BLaER1 treated with 17β-estradiol and CSF1 and Interleukin-3, amounts not matched to agents 10 nM and 100 nM (cell line): ENCODE results near the gene MBIP.
A peak's percentile ranks its signal among the peaks of the same experiment; 100 is the strongest.

Experiments
- H3K27ac ChIP-seq, 11 experiments: shearing (Covaris generic); formaldehyde crosslinking; 2 replicates each; pipeline ENCODE4 v1.8.1; 2022
- H3K27me3 ChIP-seq, 11 experiments: shearing (Covaris generic); formaldehyde crosslinking; 2 replicates each; pipeline ENCODE4 v1.8.1; 2022
- H3K36me3 ChIP-seq, 11 experiments: shearing (Covaris generic); formaldehyde crosslinking; 2 replicates each; pipeline ENCODE4 v1.8.1; 2022
- H3K4me1 ChIP-seq, 10 experiments: shearing (Covaris generic); formaldehyde crosslinking; 2 replicates each; pipeline ENCODE4 v1.8.1; 2022
- H3K4me2 ChIP-seq, 11 experiments: shearing (Covaris generic); formaldehyde crosslinking; 2 replicates each; pipeline ENCODE4 v1.8.1; 2022
- H3K4me3 ChIP-seq, 10 experiments: shearing (Covaris generic); formaldehyde crosslinking; 2 replicates each; pipeline ENCODE4 v1.8.1; 2022
- H3K9ac ChIP-seq, 11 experiments: shearing (Covaris generic); formaldehyde crosslinking; 2 replicates each; pipeline ENCODE4 v1.8.1; 2022
- H3K9me3 ChIP-seq, 11 experiments: shearing (Covaris generic); formaldehyde crosslinking; replicated peaks in 1 of 11; 2 replicates each; pipeline ENCODE4 v1.8.1; 2022
- H4K20me1 ChIP-seq, 11 experiments: shearing (Covaris generic); formaldehyde crosslinking; 2 replicates each; pipeline ENCODE4 v1.8.1; 2022
- Cebpa-rat ChIP-seq, 11 experiments: shearing (Covaris generic); IDR thresholded peaks; 2 replicates each; pipeline ENCODE4 v1.8.1; 2022

Gene MBIP

DNA sequence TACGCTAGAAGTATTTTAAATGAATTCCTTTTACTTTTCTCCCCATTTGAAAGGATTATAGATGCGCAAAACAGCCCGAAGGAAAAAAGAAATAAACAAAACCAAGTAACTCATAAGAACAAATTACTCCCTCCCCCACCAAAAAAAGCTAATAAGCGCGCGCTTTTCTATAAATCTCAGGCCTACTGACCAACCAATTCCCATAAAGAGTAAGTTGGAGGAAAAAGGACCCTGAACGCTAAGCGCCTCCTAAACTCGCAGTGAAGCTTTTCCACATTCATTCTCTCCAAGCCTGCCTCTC is 588 bp downstream of the MBIP start:
- peak overlapping the region; percentile 80 to 92 (median 86) for H3K27ac ChIP-seq
- TF ChIP-seq Cebpa-rat (IDR thresholded peaks at IDR 0.05): no peak
- H3K9me3 ChIP-seq: no peaks in the 10 kb centered on the region
- H4K20me1 ChIP-seq: peaks cover 0 to 20% (median 0%) of the 10 kb centered on the region in 11 experiments; a peak in 6 of 22 replicates
- peak overlapping the region; percentile 86 to 96 (median 91) for H3K9ac ChIP-seq
- peak overlapping the region; percentile 85 to 100 (median 95) for H3K4me3 ChIP-seq
- H3K36me3 ChIP-seq: peaks cover 0 to 7% (median 0%) of the 10 kb centered on the region in 11 experiments; a peak in 4 of 22 replicates
- H3K4me2 ChIP-seq: peak overlapping the region; percentile 71 to 93 (median 81)
- no peaks in the 10 kb centered on the region for H3K27me3 ChIP-seq
- peaks cover 0 to 41% (median 16%) of the 10 kb centered on the region in 10 experiments; a peak in 15 of 20 replicates for H3K4me1 ChIP-seq

DNA sequence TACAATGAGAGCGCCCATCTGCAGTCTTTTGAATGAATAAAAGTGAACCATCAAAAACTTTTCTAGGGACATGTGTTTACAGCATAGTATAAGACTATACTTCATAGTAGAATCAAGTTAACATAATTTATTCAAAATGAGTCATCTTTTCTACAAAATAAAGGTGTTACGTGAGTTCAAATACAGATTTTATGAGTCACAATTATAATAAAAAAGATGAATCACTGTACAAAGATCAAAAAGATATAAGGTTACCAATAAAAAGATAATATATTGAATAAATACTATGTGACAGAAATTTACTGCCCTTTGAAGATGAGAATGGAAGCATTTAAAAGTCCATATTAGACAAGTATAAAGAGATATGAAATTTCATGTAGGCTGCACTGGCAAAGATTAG is 2.8 kb downstream of the MBIP start:
- peaks cover 0 to 20% (median 0%) of the 10 kb centered on the region in 11 experiments; a peak in 6 of 22 replicates for H4K20me1 ChIP-seq
- no peak overlapping the region for H3K27ac ChIP-seq
- peaks cover 0 to 53% (median 16%) of the 10 kb centered on the region in 10 experiments; a peak in 15 of 20 replicates for H3K4me1 ChIP-seq
- no peak overlapping the region; a peak in 1 of 22 replicates for H3K9ac ChIP-seq
- H3K4me2 ChIP-seq: peak overlapping the region in 4 of 11 experiments; percentile 33 to 92 (median 80); a peak in 5 of 22 replicates
- TF ChIP-seq Cebpa-rat (IDR thresholded peaks at IDR 0.05): no peak
- H3K27me3 ChIP-seq: no peaks in the 10 kb centered on the region
- H3K9me3 ChIP-seq: no peaks in the 10 kb centered on the region
- H3K36me3 ChIP-seq: peaks cover 8 to 22% (median 15%) of the 10 kb centered on the region in 11 experiments; a peak in 18 of 22 replicates
- no peak overlapping the region for H3K4me3 ChIP-seq

DNA sequence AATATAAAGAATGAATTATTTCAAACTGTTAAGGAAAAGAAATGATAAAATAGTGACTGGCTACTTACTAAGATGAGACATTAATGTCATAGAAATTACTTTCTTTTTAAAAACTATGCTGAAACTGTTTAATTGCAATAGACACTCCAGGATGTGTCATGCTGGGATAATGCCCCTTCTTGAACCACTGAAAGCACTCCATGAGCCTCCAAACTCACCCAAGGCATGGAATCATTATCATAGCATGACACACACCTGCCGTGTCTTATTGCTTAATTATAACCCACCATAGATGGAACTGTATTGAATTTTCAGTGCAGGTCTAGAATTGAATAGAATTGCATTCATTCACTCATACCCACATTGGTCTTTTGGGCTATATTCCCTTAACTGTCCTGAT is 4.3 kb downstream of the MBIP start:
- H3K36me3 ChIP-seq: peaks cover 16 to 33% (median 25%) of the 10 kb centered on the region in 11 experiments
- peaks cover 0 to 53% (median 16%) of the 10 kb centered on the region in 10 experiments; a peak in 15 of 20 replicates for H3K4me1 ChIP-seq
- no peak overlapping the region for H3K4me3 ChIP-seq
- no peak for TF ChIP-seq Cebpa-rat (IDR thresholded peaks at IDR 0.05)
- no peak overlapping the region for H3K4me2 ChIP-seq
- H4K20me1 ChIP-seq: peaks cover 0 to 20% (median 0%) of the 10 kb centered on the region in 11 experiments; a peak in 6 of 22 replicates
- H3K27ac ChIP-seq: no peak overlapping the region
- H3K27me3 ChIP-seq: no peaks in the 10 kb centered on the region
- H3K9ac ChIP-seq: no peak overlapping the region
- H3K9me3 ChIP-seq: no peaks in the 10 kb centered on the region

DNA sequence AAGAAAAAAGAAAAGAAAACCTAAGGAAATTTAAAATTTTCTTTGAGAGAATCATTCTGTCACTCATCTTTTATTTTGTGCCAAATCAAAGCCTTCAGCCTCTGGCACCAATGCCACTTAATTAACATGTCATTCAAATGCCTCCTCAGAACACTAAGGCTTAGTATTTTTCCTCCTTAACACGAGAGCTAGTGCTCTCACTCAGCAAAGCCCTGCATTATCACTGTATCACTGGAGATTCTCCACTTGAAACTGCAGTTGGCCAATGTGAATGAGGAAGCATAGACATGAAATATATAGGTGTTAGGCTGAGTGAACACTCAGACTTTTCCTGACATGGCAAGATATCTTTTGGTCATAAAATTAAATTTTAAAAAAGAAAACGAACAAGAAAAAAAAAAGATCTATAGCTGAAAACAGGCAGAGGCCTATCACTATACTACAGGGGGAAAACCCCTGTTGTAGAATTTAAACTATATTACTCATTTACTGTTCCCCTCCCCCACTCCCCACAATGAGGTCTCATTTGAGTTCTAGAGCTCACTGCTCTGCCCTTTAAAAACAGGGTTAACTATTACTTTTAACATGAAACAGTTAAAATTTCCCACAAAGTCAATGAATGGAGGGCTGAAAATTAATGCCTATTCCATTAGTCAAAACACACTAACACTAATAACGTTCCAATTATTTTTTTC is 5.1 kb downstream of the MBIP start:
- H3K9me3 ChIP-seq: no peaks in the 10 kb centered on the region
- no peak for TF ChIP-seq Cebpa-rat (IDR thresholded peaks at IDR 0.05)
- H3K4me1 ChIP-seq: peaks cover 0 to 53% (median 16%) of the 10 kb centered on the region in 10 experiments; a peak in 15 of 20 replicates
- peak overlapping the region in 3 of 11 experiments; percentile 4 to 45 (median 19); a peak in 4 of 22 replicates for H3K4me2 ChIP-seq
- H3K27me3 ChIP-seq: no peaks in the 10 kb centered on the region
- no peak overlapping the region for H3K9ac ChIP-seq
- peaks cover 24 to 42% (median 33%) of the 10 kb centered on the region in 11 experiments for H3K36me3 ChIP-seq
- H3K4me3 ChIP-seq: no peak overlapping the region
- H3K27ac ChIP-seq: no peak overlapping the region
- H4K20me1 ChIP-seq: peaks cover 0 to 20% (median 0%) of the 10 kb centered on the region in 11 experiments; a peak in 6 of 22 replicates

DNA sequence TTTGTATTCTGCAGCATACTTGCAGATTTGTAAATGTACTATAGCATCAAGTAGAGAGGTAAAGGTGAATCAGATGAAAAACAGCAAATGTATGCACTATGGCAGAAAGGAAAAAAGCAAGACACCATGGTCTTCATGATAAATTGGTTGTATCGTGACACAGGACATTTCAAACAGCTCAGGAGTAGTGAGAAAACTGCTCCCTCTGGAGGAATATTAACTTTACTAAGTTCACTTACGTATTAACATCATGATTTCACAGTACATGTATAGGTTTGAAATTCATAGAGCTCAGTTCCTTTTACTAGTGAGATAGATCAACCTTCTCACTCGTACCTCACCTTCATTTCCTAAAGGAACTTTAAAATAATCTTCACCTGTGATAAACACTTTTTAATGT is 6.5 kb downstream of the MBIP start:
- peaks cover 0 to 20% (median 0%) of the 10 kb centered on the region in 11 experiments; a peak in 6 of 22 replicates for H4K20me1 ChIP-seq
- H3K27me3 ChIP-seq: no peaks in the 10 kb centered on the region
- H3K36me3 ChIP-seq: peaks cover 38 to 56% (median 47%) of the 10 kb centered on the region in 11 experiments
- H3K4me2 ChIP-seq: no peak overlapping the region
- H3K4me1 ChIP-seq: peaks cover 0 to 47% (median 9%) of the 10 kb centered on the region in 10 experiments; a peak in 15 of 20 replicates
- H3K4me3 ChIP-seq: no peak overlapping the region
- H3K9me3 ChIP-seq: no peaks in the 10 kb centered on the region
- no peak overlapping the region for H3K27ac ChIP-seq
- H3K9ac ChIP-seq: no peak overlapping the region
- no peak for TF ChIP-seq Cebpa-rat (IDR thresholded peaks at IDR 0.05)

DNA sequence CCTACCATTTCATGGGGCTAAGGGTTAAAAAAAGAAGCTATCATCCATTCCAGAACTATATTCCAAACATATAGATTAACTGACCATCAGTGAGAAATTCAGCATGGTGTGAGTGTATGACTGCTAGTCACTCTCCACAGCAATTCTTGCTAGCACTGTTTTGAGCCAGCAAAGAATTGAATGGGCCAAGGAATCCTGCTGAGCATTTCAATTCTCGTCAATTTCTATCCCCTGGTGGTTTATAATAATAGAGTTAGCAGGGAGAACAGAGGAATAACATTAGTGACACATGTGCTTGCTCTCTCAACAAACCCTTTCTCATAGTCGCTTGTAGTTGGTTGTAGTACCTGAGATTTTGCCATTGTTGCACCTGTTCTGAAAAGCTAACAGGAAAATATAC is 7.2 kb downstream of the MBIP start:
- Histone ChIP-seq H3K4me2 (no peak overlapping the region), H3K4me3 (no peak overlapping the region), H3K9ac (no peak overlapping the region), H3K27ac (no peak overlapping the region), H3K27me3 (no peaks in the 10 kb centered on the region), H3K9me3 (no peaks in the 10 kb centered on the region), H4K20me1 (peaks cover 0 to 20% (median 0%) of the 10 kb centered on the region in 11 experiments; a peak in 5 of 22 replicates), H3K4me1 (peaks cover 0 to 40% (median 2%) of the 10 kb centered on the region in 10 experiments; a peak in 11 of 20 replicates), H3K36me3 (peaks cover 45 to 63% (median 54%) of the 10 kb centered on the region in 11 experiments)
- no peak for TF ChIP-seq Cebpa-rat (IDR thresholded peaks at IDR 0.05)

DNA sequence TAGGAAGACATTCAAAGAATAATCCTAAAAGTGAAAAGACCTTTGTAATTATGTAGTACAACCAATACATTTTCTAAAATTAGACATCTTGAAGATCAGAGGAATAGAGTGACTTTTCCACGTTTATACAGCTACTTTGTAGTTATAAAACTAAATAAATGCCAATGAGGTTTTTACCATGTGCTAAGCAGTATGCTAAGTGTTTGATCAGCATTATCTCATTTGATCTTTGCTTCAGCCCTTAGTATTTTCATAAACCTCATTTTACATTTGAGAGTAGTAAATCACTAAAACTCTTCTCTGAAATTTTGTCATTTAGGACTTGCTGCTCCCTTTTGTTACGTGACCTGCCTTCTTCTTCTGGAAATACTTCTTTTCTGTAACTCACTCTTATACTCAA is 13.6 kb downstream of the MBIP start:
- TF ChIP-seq Cebpa-rat (IDR thresholded peaks at IDR 0.05): no peak
- Histone ChIP-seq H3K4me3 (no peak overlapping the region), H3K27me3 (no peaks in the 10 kb centered on the region), H3K4me1 (no peaks in the 10 kb centered on the region), H3K9ac (no peak overlapping the region), H3K4me2 (no peak overlapping the region), H4K20me1 (no peaks in the 10 kb centered on the region), H3K36me3 (peaks cover 85 to 100% (median 97%) of the 10 kb centered on the region in 11 experiments), H3K27ac (no peak overlapping the region), H3K9me3 (no peaks in the 10 kb centered on the region)

DNA sequence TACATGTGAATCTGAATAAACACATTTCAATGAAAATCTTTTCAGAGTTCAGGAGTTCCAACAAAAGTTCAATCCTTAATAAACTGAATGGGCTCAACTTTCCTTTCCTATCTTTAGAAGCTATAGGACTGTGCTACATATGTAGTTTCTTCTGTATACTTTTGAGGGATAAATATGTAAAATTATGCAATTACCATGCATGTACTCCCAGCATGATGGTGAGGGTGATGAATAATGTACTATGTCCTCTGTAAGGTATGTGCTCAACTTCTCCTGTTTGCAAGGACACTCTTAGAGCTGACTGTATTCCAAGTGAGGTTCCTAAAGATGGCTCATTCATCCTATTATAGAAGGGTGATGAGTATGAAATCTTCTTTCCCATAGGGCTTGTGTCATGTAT is 15.5 kb downstream of the MBIP start:
- Histone ChIP-seq H3K9me3 (no peaks in the 10 kb centered on the region), H3K36me3 (peaks cover 75 to 100% (median 90%) of the 10 kb centered on the region in 11 experiments), H3K4me1 (peaks cover 0 to 5% (median 0%) of the 10 kb centered on the region in 10 experiments; a peak in 2 of 20 replicates), H3K9ac (no peak overlapping the region), H3K4me2 (no peak overlapping the region), H3K27me3 (no peaks in the 10 kb centered on the region), H4K20me1 (no peaks in the 10 kb centered on the region), H3K27ac (no peak overlapping the region), H3K4me3 (no peak overlapping the region)
- TF ChIP-seq Cebpa-rat (IDR thresholded peaks at IDR 0.05): no peak

DNA sequence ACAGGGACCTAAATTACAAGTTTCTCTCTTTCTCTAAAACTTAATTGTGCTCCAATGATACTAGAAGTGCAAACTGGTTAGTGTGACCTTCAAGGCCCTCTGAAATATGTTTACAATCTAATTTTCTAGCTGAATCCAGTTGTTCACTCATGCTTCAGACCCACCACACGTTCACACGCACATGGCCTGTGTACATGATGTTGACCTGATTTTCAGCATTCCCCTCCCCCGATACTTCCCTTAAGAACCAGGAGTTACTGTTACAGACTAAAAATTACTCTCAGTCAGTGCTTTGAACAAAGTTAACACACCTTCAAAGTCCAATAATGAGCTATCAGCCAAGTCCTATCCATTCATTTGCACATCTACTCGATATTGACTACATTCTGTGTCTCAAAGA is 16.5 kb downstream of the MBIP start:
- Histone ChIP-seq H3K27me3 (no peaks in the 10 kb centered on the region), H3K4me3 (no peak overlapping the region), H3K4me1 (peaks cover 0 to 5% (median 0%) of the 10 kb centered on the region in 10 experiments; a peak in 2 of 20 replicates), H3K9ac (no peak overlapping the region), H3K4me2 (no peak overlapping the region), H3K36me3 (peaks cover 74 to 100% (median 89%) of the 10 kb centered on the region in 11 experiments), H3K9me3 (no peaks in the 10 kb centered on the region), H3K27ac (0 out of 22 replicates have a peak overlapping the region, but pooled peaks of 1 of the 11 experiments have one; percentile 14), H4K20me1 (no peaks in the 10 kb centered on the region)
- TF ChIP-seq Cebpa-rat (IDR thresholded peaks at IDR 0.05): no peak
